CD4-positive, alpha-beta T cell treated with Interleukin-4 for 4 hours (primary cell): Measurements from ENCODE around the gene GTF2H4.

Source experiments
- DNase-seq: peaks from one replicate; pipeline ENCODE4 v3.0.0-alpha.2; 2020

GTF2H4 gene

GRCh38 chr6:30962716-30963115 lies 54.7 kb downstream of the GTF2H4 start:
- no peak for DNase-seq

GRCh38 chr6:30963641-30964040 lies 55.6 kb downstream of the GTF2H4 start:
- no peak for DNase-seq
